Measurements from ENCODE around the gene TOR2A. TPM values are rescaled to one million over a fixed set of nuclear protein-coding genes. Genes with fewer than 3 reads are reported as not detected.

TOR2A gene
- total and polyA plus RNA-seq, 2 experiments from 2014 or later: 16.8 to 28.8 TPM

GRCh38 chr9:127749090-127749787, 14.1 kb upstream of the TOR2A start:
- Histone ChIP-seq H3K36me3 (replicated peaks; ENCODE audit: insufficient read depth, low read depth) (no peaks in the 10 kb centered on the region), H3K79me2 (no peaks in the 10 kb centered on the region), H3K27me3 (peaks cover 25% of the 10 kb centered on the region)

DNA sequence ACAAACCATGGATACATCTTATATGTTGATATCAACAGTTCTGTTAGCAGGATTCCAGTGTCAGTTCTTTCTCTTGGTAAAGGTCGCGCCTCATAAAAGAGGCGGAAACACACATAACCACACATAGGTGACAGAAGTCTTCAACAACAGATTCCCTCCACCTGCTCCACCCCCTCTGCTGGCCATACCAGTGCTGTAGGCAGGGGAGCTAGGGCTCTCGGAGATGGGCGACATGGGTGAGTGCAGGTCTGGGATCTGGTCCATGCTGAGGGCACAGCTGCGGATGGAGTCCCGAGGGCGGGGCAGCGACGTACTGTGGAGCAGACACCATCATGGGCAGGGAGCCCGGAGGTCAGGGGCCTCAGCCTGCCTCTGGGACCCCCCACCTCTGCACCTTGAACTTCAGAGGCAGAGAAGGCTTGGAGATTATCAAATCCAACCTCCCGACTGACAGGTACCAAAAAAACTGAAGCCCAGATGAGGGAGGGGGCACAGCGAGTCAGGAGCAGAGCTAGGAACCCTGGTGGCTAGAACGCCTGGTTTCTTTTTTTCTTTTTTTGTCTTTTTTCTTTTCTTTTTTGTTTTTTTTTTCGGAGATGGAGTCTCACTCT, 12.0 kb upstream of the TOR2A start:
- TF ChIP-seq CTCF (IDR thresholded peaks at IDR 0.05; ENCODE audit: poor library complexity) (no peak), EZH2phosphoT487 (IDR thresholded peaks at IDR 0.05; ENCODE audit: low read depth, severe bottlenecking, unreplicated experiment) (no peak), EZH2 (IDR thresholded peaks at IDR 0.05; ENCODE audit: borderline replicate concordance) (no peak)
- no peak overlapping the region for H3K4me2 ChIP-seq
- no peak overlapping the region for H3K4me3 ChIP-seq
- H3K9me2 ChIP-seq (replicated peaks; ENCODE audit: insufficient read depth): no peaks in the 10 kb centered on the region
- no peaks in the 10 kb centered on the region for H3K36me3 ChIP-seq (replicated peaks; ENCODE audit: insufficient read depth, low read depth)
- peaks cover 14% of the 10 kb centered on the region for H3K27me3 ChIP-seq
- peaks cover 9% of the 10 kb centered on the region for H3K4me1 ChIP-seq (ENCODE audit: insufficient read depth)
- 79% methylated on average over 15 of the region's 15 CpGs for WGBS (ENCODE audit: low lambda C conversion rate, missing lambda C conversion rate)
- no peak for DNase-seq (ENCODE audit: low spot score)
- no peaks in the 10 kb centered on the region for H4K20me1 ChIP-seq (ENCODE audit: insufficient read depth, poor library complexity, severe bottlenecking)
- no peaks in the 10 kb centered on the region for H3K79me2 ChIP-seq
- no peaks in the 10 kb centered on the region for H3K9me3 ChIP-seq (ENCODE audit: low read depth)
- H2AFZ ChIP-seq: no peak overlapping the region
- H3K27ac ChIP-seq: no peak overlapping the region

More at GRCh38 chr9:127749090-127749787, 14.1 kb upstream of the TOR2A start:
- TF ChIP-seq EZH2 (IDR thresholded peaks at IDR 0.05; ENCODE audit: borderline replicate concordance): no peak
- no peak for TF ChIP-seq CTCF (IDR thresholded peaks at IDR 0.05; ENCODE audit: poor library complexity)
- no peak for TF ChIP-seq EZH2phosphoT487 (IDR thresholded peaks at IDR 0.05; ENCODE audit: low read depth, severe bottlenecking, unreplicated experiment)
- H3K9me2 ChIP-seq (replicated peaks; ENCODE audit: insufficient read depth): no peaks in the 10 kb centered on the region
- H2AFZ ChIP-seq: no peak overlapping the region
- H3K4me3 ChIP-seq: no peak overlapping the region
- no peaks in the 10 kb centered on the region for H3K9me3 ChIP-seq (ENCODE audit: low read depth)
- H3K4me1 ChIP-seq (ENCODE audit: insufficient read depth): no peaks in the 10 kb centered on the region
- no peak overlapping the region for H3K4me2 ChIP-seq
- H4K20me1 ChIP-seq (ENCODE audit: insufficient read depth, poor library complexity, severe bottlenecking): no peaks in the 10 kb centered on the region
- no peak overlapping the region for H3K27ac ChIP-seq
- WGBS (ENCODE audit: low lambda C conversion rate, missing lambda C conversion rate): 92% methylated on average over 25 of the region's 26 CpGs
- DNase-seq (ENCODE audit: low spot score): no peak

- Histone ChIP-seq H4K20me1 (ENCODE audit: insufficient read depth, poor library complexity, severe bottlenecking) (no peaks in the 10 kb centered on the region), H3K4me1 (ENCODE audit: insufficient read depth) (peaks cover 19% of the 10 kb centered on the region), H3K36me3 (replicated peaks; ENCODE audit: insufficient read depth, low read depth) (no peaks in the 10 kb centered on the region), H3K4me2 (no peak overlapping the region), H3K9me2 (replicated peaks; ENCODE audit: insufficient read depth) (no peaks in the 10 kb centered on the region), H3K79me2 (no peaks in the 10 kb centered on the region), H3K27me3 (peaks cover 11% of the 10 kb centered on the region), H2AFZ (no peak overlapping the region), H3K9me3 (ENCODE audit: low read depth) (no peaks in the 10 kb centered on the region), H3K27ac (no peak overlapping the region), H3K4me3 (no peak overlapping the region)
- no peak for TF ChIP-seq EZH2 (IDR thresholded peaks at IDR 0.05; ENCODE audit: borderline replicate concordance)
- no peak for TF ChIP-seq EZH2phosphoT487 (IDR thresholded peaks at IDR 0.05; ENCODE audit: low read depth, severe bottlenecking, unreplicated experiment)
- no peak for TF ChIP-seq CTCF (IDR thresholded peaks at IDR 0.05; ENCODE audit: poor library complexity)
- no peak for DNase-seq (ENCODE audit: low spot score)
- 94% methylated on average over 19 of the region's 19 CpGs for WGBS (ENCODE audit: low lambda C conversion rate, missing lambda C conversion rate)
Observed at GRCh38 chr9:127744398-127745110, 9.5 kb upstream of the TOR2A start.

All from hepatocyte (in vitro differentiated cells).